Ishikawa (cell line): ENCODE data around the gene HHAT.

ENCODE experiments used
- CREB1 ChIP-seq: IDR thresholded peaks from 2 replicates; pipeline ENCODE4 v1.6.1; 2012; ENCODE audit warnings: low read depth
- EGR1 ChIP-seq: IDR thresholded peaks from 2 replicates; pipeline ENCODE4 v1.6.1; 2012
- TAF1 ChIP-seq: IDR thresholded peaks from 2 replicates; pipeline ENCODE4 v1.6.1; 2012; ENCODE audit warnings: low read depth, mild to moderate bottlenecking
- TCF12 ChIP-seq: IDR thresholded peaks from 2 replicates; pipeline ENCODE4 v1.6.1; 2012; ENCODE audit warnings: low read depth
- YY1 ChIP-seq: IDR thresholded peaks from 2 replicates; pipeline ENCODE4 v1.6.1; 2012; ENCODE audit warnings: low read depth
- ZBTB7A ChIP-seq: IDR thresholded peaks from 2 replicates; pipeline ENCODE4 v1.6.1; 2012; ENCODE audit warnings: low read depth
- TF ChIP-seq, protein P1 (sequence below): IDR thresholded peaks from 2 replicates; pipeline ENCODE4 v1.6.1; 2012; ENCODE audit warnings: low read depth, mild to moderate bottlenecking
- TF ChIP-seq, protein P2 (sequence below): IDR thresholded peaks from 2 replicates; pipeline ENCODE4 v1.6.1; 2012

DNA sequence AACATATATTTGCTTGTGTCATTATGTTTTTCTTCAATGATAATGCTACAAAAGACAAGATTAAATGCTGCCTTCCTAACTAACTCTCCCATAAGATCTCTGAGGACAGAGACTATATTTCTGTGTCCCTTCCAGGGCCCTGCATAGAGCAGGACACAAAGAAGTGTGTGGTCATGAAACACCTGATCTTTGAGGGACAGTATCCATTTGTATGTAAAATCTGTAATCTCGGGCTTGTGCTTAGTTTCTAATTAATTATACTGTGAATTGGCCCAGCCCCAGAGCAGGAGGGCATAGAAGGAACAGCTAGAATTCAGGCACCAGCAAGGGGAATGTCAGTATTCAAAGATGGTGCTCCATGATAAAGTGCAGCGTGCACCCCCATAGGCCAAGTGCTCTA lies 374.9 kb downstream of the HHAT start:
- TF ChIP-seq, protein P1, sequence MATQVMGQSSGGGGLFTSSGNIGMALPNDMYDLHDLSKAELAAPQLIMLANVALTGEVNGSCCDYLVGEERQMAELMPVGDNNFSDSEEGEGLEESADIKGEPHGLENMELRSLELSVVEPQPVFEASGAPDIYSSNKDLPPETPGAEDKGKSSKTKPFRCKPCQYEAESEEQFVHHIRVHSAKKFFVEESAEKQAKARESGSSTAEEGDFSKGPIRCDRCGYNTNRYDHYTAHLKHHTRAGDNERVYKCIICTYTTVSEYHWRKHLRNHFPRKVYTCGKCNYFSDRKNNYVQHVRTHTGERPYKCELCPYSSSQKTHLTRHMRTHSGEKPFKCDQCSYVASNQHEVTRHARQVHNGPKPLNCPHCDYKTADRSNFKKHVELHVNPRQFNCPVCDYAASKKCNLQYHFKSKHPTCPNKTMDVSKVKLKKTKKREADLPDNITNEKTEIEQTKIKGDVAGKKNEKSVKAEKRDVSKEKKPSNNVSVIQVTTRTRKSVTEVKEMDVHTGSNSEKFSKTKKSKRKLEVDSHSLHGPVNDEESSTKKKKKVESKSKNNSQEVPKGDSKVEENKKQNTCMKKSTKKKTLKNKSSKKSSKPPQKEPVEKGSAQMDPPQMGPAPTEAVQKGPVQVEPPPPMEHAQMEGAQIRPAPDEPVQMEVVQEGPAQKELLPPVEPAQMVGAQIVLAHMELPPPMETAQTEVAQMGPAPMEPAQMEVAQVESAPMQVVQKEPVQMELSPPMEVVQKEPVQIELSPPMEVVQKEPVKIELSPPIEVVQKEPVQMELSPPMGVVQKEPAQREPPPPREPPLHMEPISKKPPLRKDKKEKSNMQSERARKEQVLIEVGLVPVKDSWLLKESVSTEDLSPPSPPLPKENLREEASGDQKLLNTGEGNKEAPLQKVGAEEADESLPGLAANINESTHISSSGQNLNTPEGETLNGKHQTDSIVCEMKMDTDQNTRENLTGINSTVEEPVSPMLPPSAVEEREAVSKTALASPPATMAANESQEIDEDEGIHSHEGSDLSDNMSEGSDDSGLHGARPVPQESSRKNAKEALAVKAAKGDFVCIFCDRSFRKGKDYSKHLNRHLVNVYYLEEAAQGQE = no peak
- no peak for TF ChIP-seq TAF1
- TF ChIP-seq, protein P2, sequence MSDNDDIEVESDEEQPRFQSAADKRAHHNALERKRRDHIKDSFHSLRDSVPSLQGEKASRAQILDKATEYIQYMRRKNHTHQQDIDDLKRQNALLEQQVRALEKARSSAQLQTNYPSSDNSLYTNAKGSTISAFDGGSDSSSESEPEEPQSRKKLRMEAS = no peak
- TF ChIP-seq CREB1 = no peak
- TF ChIP-seq EGR1 = no peak
- TF ChIP-seq YY1 = no peak
- TF ChIP-seq ZBTB7A = no peak
- no peak for TF ChIP-seq TCF12
